GM06990 (cell line): Measurements from ENCODE around the gene UNC13D.

ENCODE experiments used
- DNase-seq: peaks from one replicate; pipeline ENCODE4 v3.0.0-alpha.2; 2011; ENCODE audit not compliant: insufficient read length; ENCODE audit errors: extremely low read depth
- H3K27me3 ChIP-seq: replicated peaks from 2 replicates; pipeline ENCODE4 v1.6.0; 2011; ENCODE audit warnings: low read length; ENCODE audit not compliant: control insufficient read depth, insufficient read depth
- H3K36me3 ChIP-seq: 2 replicates; pipeline ENCODE4 v1.5.1; 2011; ENCODE audit warnings: low read length; ENCODE audit not compliant: control insufficient read depth, insufficient read depth
- H3K4me3 ChIP-seq: replicated peaks from 2 replicates; pipeline ENCODE4 v1.5.1; 2011; ENCODE audit warnings: low read depth, mild to moderate bottlenecking, control low read depth, low read length
- CTCF ChIP-seq: IDR thresholded peaks from 2 replicates; pipeline ENCODE4 v1.5.1; 2011; ENCODE audit warnings: low read length, control low read depth, mild to moderate bottlenecking, inconsistent platforms; ENCODE audit not compliant: insufficient read depth, poor library complexity, severe bottlenecking

UNC13D gene

GRCh38 chr17:75832164-75832651 lies 12.0 kb downstream of the UNC13D start:
- no peak for DNase-seq
- Histone ChIP-seq H3K36me3 (peaks cover 36% of the 10 kb centered on the region), H3K4me3 (no peak overlapping the region), H3K27me3 (no peaks in the 10 kb centered on the region)
- no peak for TF ChIP-seq CTCF

- H3K27me3 ChIP-seq = no peaks in the 10 kb centered on the region
- peaks cover 36% of the 10 kb centered on the region for H3K36me3 ChIP-seq
- DNase-seq = no peak
- no peak for TF ChIP-seq CTCF
- H3K4me3 ChIP-seq = no peak overlapping the region
Observed at GRCh38 chr17:75831032-75831571, 13.1 kb downstream of the UNC13D start.

- TF ChIP-seq CTCF = peak; percentile 69
- no peak for DNase-seq
- H3K4me3 ChIP-seq = no peak overlapping the region
- H3K36me3 ChIP-seq = peaks cover 31% of the 10 kb centered on the region
- H3K27me3 ChIP-seq = no peaks in the 10 kb centered on the region
Observed at GRCh38 chr17:75830164-75831031, 13.8 kb downstream of the UNC13D start.

- DNase-seq = no peak
- Histone ChIP-seq H3K4me3 (no peak overlapping the region), H3K36me3 (peaks cover 31% of the 10 kb centered on the region), H3K27me3 (no peaks in the 10 kb centered on the region)
- no peak for TF ChIP-seq CTCF
Observed at GRCh38 chr17:75829747-75830146, 14.5 kb downstream of the UNC13D start.

- TF ChIP-seq CTCF = no peak
- no peak for DNase-seq
- H3K27me3 ChIP-seq = no peaks in the 10 kb centered on the region
- H3K4me3 ChIP-seq = no peak overlapping the region
- H3K36me3 ChIP-seq = peaks cover 28% of the 10 kb centered on the region
Observed at GRCh38 chr17:75828741-75829140, 15.5 kb downstream of the UNC13D start.
